ENCODE results near the gene LRCH1. TPM values are rescaled to one million over a fixed set of nuclear protein-coding genes. Genes with fewer than 3 reads are reported as not detected.

The LRCH1 gene
- total RNA-seq, 4 donors from 2014 or later, result 5.0 to 20.4 (median 7.4) TPM

DNA sequence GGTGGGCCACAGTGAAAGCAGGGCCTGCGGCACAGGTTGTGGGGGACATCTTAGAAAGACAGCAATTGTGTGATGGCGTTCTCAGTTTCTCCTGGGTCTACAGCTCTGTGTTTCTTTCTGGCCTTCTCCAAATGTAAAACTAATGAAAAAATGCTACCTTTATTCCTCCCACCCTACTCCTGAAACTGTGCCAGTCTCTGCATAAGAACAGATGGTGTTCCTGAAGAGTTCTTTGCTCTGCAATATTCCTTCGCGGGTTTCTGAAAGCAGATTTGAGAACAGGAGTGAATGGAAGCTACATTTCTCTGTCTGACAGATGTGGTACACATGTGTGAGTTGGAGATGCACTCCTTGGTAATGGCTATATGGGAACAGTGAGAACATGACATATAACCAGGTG, 18.0 kb upstream of the LRCH1 start:
- intact Hi-C loops (cut with DNase I), result no loop called here
- no peaks in the 10 kb centered on the region for H3K27me3 ChIP-seq

DNA sequence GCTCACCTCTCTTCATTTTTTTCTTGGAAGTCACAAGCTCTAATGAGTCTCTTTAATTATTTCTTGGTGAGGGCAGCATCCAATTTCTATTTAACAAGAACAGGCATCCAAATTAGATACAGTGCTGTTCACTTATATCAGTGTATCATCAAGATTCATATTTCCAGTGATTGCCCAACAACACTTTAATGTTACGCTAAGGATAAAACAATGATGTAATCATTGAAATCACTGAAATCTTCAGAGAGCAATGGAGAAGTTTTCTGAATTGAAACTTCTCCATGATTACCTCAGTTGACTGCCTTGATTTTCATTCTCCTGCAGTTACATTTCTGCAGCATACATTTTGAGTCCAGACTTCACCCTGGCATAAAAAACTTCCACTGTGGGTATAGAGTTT, 17.1 kb upstream of the LRCH1 start:
- Histone ChIP-seq H3K9me3 (no peaks in the 10 kb centered on the region), H3K36me3 (no peaks in the 10 kb centered on the region), H3K27me3 (no peaks in the 10 kb centered on the region), H3K4me3 (no peak overlapping the region), H3K4me1 (peaks cover 0 to 7% (median 0%) of the 10 kb centered on the region in 3 donors), H3K27ac (no peak overlapping the region)
- 79 to 87% methylated on average over 1 of the region's 1 CpG for WGBS, 2 donors
- intact Hi-C loops (cut with DNase I), result no loop called here
- TF ChIP-seq, protein P1, sequence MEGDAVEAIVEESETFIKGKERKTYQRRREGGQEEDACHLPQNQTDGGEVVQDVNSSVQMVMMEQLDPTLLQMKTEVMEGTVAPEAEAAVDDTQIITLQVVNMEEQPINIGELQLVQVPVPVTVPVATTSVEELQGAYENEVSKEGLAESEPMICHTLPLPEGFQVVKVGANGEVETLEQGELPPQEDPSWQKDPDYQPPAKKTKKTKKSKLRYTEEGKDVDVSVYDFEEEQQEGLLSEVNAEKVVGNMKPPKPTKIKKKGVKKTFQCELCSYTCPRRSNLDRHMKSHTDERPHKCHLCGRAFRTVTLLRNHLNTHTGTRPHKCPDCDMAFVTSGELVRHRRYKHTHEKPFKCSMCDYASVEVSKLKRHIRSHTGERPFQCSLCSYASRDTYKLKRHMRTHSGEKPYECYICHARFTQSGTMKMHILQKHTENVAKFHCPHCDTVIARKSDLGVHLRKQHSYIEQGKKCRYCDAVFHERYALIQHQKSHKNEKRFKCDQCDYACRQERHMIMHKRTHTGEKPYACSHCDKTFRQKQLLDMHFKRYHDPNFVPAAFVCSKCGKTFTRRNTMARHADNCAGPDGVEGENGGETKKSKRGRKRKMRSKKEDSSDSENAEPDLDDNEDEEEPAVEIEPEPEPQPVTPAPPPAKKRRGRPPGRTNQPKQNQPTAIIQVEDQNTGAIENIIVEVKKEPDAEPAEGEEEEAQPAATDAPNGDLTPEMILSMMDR (IDR thresholded peaks at IDR 0.05), result no peak
- no peak for TF ChIP-seq POLR2A (IDR thresholded peaks at IDR 0.05)
- DNase-seq, result no peak

More for the DNA sequence above, 18.0 kb upstream of the LRCH1 start:
- Histone ChIP-seq H3K27ac (no peak overlapping the region), H3K36me3 (no peaks in the 10 kb centered on the region), H3K9me3 (no peaks in the 10 kb centered on the region), H3K4me3 (no peak overlapping the region), H3K4me1 (peaks cover 0 to 7% (median 0%) of the 10 kb centered on the region in 3 donors)
- 93 to 96% methylated on average over 4 of the region's 4 CpGs for WGBS, 2 donors
- DNase-seq, result no peak
- TF ChIP-seq POLR2A (IDR thresholded peaks at IDR 0.05), result no peak
- TF ChIP-seq, protein P1 (IDR thresholded peaks at IDR 0.05), result no peak

DNA sequence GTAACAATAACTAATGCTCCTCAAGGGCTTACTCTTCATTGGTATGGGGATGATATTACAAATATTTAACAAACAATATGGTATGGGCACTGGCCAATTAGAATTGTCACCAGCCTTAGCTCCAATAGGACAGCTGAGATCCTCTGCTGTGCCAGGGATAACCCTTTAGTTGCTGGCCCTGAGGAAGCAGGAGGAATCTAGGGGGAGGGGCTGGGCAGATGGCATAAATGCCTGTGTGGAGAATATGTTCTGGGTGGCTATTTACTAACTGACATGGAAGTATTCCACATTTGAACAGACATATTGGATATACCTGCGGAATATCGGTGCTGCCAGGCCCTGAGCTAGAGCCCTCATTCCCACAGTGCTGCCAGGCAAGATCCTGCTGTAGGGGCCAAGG, 16.6 kb upstream of the LRCH1 start:
- no peaks in the 10 kb centered on the region for H3K36me3 ChIP-seq
- intact Hi-C loops (cut with DNase I), result no loop called here
- no peak overlapping the region for H3K4me3 ChIP-seq
- H3K9me3 ChIP-seq, result no peaks in the 10 kb centered on the region
- no peak for DNase-seq
- no peak for TF ChIP-seq POLR2A (IDR thresholded peaks at IDR 0.05)
- TF ChIP-seq, protein P1 (IDR thresholded peaks at IDR 0.05), result no peak
- no peaks in the 10 kb centered on the region for H3K27me3 ChIP-seq
- H3K27ac ChIP-seq, result no peak overlapping the region
- WGBS, 2 donors, result 91 to 100% methylated on average over 2 of the region's 2 CpGs
- H3K4me1 ChIP-seq, result peaks cover 0 to 3% (median 0%) of the 10 kb centered on the region in 3 donors

DNA sequence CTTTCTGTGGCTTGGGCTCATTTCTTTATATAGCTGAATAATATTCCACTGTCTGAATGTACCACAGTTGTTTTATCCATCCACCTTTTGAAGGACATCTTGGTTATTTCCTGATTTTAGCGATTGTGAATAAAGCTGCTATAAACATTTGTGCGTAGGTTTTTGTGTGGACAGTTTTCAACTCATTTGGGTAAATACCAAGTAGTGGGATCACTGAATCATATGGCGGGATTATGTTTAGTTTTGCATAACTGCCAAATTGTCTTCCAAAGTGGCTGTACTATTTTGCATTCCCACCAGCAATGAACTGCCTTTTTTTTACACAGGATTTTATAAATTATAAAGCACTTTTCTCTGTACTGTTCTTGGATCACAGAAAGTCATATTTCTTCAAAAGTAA, 13.7 kb upstream of the LRCH1 start:
- H3K9me3 ChIP-seq, result no peaks in the 10 kb centered on the region
- no peak overlapping the region for H3K27ac ChIP-seq
- no peaks in the 10 kb centered on the region for H3K4me1 ChIP-seq
- no peaks in the 10 kb centered on the region for H3K36me3 ChIP-seq
- no peak for TF ChIP-seq POLR2A (IDR thresholded peaks at IDR 0.05)
- TF ChIP-seq, protein P1 (IDR thresholded peaks at IDR 0.05), result no peak
- no peaks in the 10 kb centered on the region for H3K27me3 ChIP-seq
- WGBS, 2 donors, result 84 to 85% methylated on average over 3 of the region's 3 CpGs
- intact Hi-C loops (cut with DNase I), result no loop called here
- no peak for DNase-seq
- H3K4me3 ChIP-seq, result no peak overlapping the region

DNA sequence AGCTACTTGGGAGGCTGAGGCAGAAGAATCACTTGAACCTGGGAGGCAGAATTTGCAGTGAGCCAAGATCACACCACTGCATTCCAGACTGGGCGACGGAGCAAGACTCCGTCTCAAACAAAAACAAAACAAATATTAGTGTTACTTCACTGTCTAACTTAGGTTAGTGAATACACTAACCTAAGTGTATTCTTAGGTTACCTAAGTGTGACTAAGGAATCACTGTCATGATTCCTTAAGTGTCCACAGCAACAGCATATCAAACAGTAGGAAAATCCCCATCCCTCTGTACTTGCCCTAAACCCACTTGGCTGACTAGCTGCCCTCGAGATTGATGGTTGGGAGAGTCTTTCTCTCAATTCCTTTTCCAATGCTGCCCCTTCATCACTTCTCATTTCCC, 11.8 kb upstream of the LRCH1 start:
- Histone ChIP-seq H3K4me1 (no peaks in the 10 kb centered on the region), H3K4me3 (no peak overlapping the region), H3K36me3 (no peaks in the 10 kb centered on the region), H3K9me3 (no peaks in the 10 kb centered on the region), H3K27ac (no peak overlapping the region), H3K27me3 (no peaks in the 10 kb centered on the region)
- intact Hi-C loops (cut with DNase I), result no loop called here
- no peak for TF ChIP-seq POLR2A (IDR thresholded peaks at IDR 0.05)
- TF ChIP-seq, protein P1 (IDR thresholded peaks at IDR 0.05), result no peak
- DNase-seq, result no peak
- 74 to 87% methylated on average over 4 of the region's 4 CpGs for WGBS, 2 donors
